Mesendoderm (in vitro differentiated cells): ENCODE data around the gene CDC42SE1.

Experiments
- DNase-seq: peaks from one replicate; pipeline ENCODE4 v3.0.0; 2013
- H2AK5ac ChIP-seq: 2 replicates; pipeline ENCODE4 v1.6.1; 2013; ENCODE audit warnings: low read length, inconsistent platforms
- H2BK120ac ChIP-seq: 2 replicates; pipeline ENCODE4 v1.6.1; 2013; ENCODE audit warnings: low read depth, mild to moderate bottlenecking, low read length, moderate library complexity, mixed read lengths
- H2BK15ac ChIP-seq: replicated peaks from 2 replicates; pipeline ENCODE4 v1.6.1; 2013; ENCODE audit warnings: low read depth, mild to moderate bottlenecking, moderate library complexity
- H2BK5ac ChIP-seq: 2 replicates; pipeline ENCODE4 v1.6.1; 2013; ENCODE audit warnings: low read length, inconsistent platforms
- H3K18ac ChIP-seq: 2 replicates; pipeline ENCODE4 v1.6.1; 2013; ENCODE audit warnings: mild to moderate bottlenecking, low read length, mixed read lengths
- H3K23ac ChIP-seq: one replicate; pipeline ENCODE4 v1.6.1; 2013; ENCODE audit warnings: low read length
- H3K27ac ChIP-seq: 2 replicates; pipeline ENCODE4 v1.5.1; 2013; ENCODE audit warnings: low read depth, mild to moderate bottlenecking, inconsistent platforms, low read length, moderate library complexity
- H3K27me3 ChIP-seq: 2 replicates; pipeline ENCODE4 v1.6.1; 2013; ENCODE audit warnings: low read length, control low read depth, mild to moderate bottlenecking, inconsistent platforms; ENCODE audit not compliant: insufficient read depth, poor library complexity
- H3K36me3 ChIP-seq: 2 replicates; pipeline ENCODE4 v1.6.1; 2013; ENCODE audit warnings: low read length, inconsistent platforms; ENCODE audit not compliant: control insufficient read depth, insufficient read depth
- H3K4ac ChIP-seq: one replicate; pipeline ENCODE4 v1.6.1; 2013; ENCODE audit warnings: low read depth, mild to moderate bottlenecking, low read length, moderate library complexity
- H3K4me1 ChIP-seq: 2 replicates; pipeline ENCODE4 v1.6.1; 2013; ENCODE audit warnings: low read depth, low read length, inconsistent platforms; ENCODE audit not compliant: control insufficient read depth
- H3K4me2 ChIP-seq: 2 replicates; pipeline ENCODE4 v1.6.1; 2013; ENCODE audit warnings: low read length
- H3K4me3 ChIP-seq: 2 replicates; pipeline ENCODE4 v1.5.1; 2013; ENCODE audit warnings: mild to moderate bottlenecking, low read length
- H3K56ac ChIP-seq: one replicate; pipeline ENCODE4 v1.6.1; 2013; ENCODE audit warnings: low read length
- H3K79me1 ChIP-seq: 2 replicates; pipeline ENCODE4 v1.6.1; 2013; ENCODE audit warnings: low read length, inconsistent platforms
- H3K79me2 ChIP-seq: 2 replicates; pipeline ENCODE4 v1.6.1; 2013; ENCODE audit warnings: mild to moderate bottlenecking, low read length; ENCODE audit not compliant: control insufficient read depth, insufficient read depth
- H3K9ac ChIP-seq: 2 replicates; pipeline ENCODE4 v1.6.1; 2013; ENCODE audit warnings: low read length, inconsistent platforms
- H4K5ac ChIP-seq: one replicate; pipeline ENCODE4 v1.6.1; 2013; ENCODE audit warnings: low read length
- H4K8ac ChIP-seq: one replicate; pipeline ENCODE4 v1.6.1; 2013; ENCODE audit warnings: low read depth, mild to moderate bottlenecking, control low read depth, low read length, moderate library complexity
- WGBS: extraction: QIAGEN DNeasy Blood & Tissue Kit; methylation state at CpG from one replicate; pipeline ENCODE4 v1.1.7; 2013; ENCODE audit warnings: low lambda C conversion rate, missing lambda C conversion rate; ENCODE audit not compliant: insufficient coverage; ENCODE audit errors: extremely low coverage; 5-methylcytosine and 5-hydroxymethylcytosine counted together

Gene CDC42SE1

GRCh38 chr1:151067185-151067584, 7.8 kb upstream of the CDC42SE1 start:
- Histone ChIP-seq H2AK5ac (no peak overlapping the region), H2BK5ac (no peak overlapping the region), H3K18ac (no peak overlapping the region), H3K9ac (no peak overlapping the region), H3K4me1 (peaks cover 3% of the 10 kb centered on the region), H3K27ac (no peak overlapping the region), H3K4ac (no peak overlapping the region), H2BK120ac (no peak overlapping the region), H4K8ac (no peak overlapping the region), H3K56ac (no peak overlapping the region), H3K36me3 (peaks cover 5% of the 10 kb centered on the region), H3K4me2 (no peak overlapping the region), H3K23ac (no peak overlapping the region), H3K4me3 (no peak overlapping the region), H3K79me2 (peaks cover 37% of the 10 kb centered on the region), H3K27me3 (no peaks in the 10 kb centered on the region), H2BK15ac (no peak overlapping the region), H3K79me1 (peaks cover 8% of the 10 kb centered on the region), H4K5ac (no peak overlapping the region)
- WGBS = no CpG with 5 or more reads among the region's 4 CpGs
- DNase-seq = no peak

GRCh38 chr1:151065089-151065645, 5.7 kb upstream of the CDC42SE1 start:
- no peak overlapping the region for H3K4ac ChIP-seq
- no peak overlapping the region for H2BK15ac ChIP-seq
- H3K79me2 ChIP-seq = peaks cover 49% of the 10 kb centered on the region
- no peak overlapping the region for H2BK120ac ChIP-seq
- no peak overlapping the region for H3K56ac ChIP-seq
- no peak overlapping the region for H3K18ac ChIP-seq
- H3K79me1 ChIP-seq = peaks cover 8% of the 10 kb centered on the region
- no peak overlapping the region for H2BK5ac ChIP-seq
- no peaks in the 10 kb centered on the region for H3K27me3 ChIP-seq
- H3K9ac ChIP-seq = no peak overlapping the region
- peaks cover 5% of the 10 kb centered on the region for H3K36me3 ChIP-seq
- no peak for DNase-seq
- H2AK5ac ChIP-seq = no peak overlapping the region
- H3K4me1 ChIP-seq = peaks cover 3% of the 10 kb centered on the region
- no peak overlapping the region for H3K27ac ChIP-seq
- no peak overlapping the region for H4K5ac ChIP-seq
- no peak overlapping the region for H3K23ac ChIP-seq
- H4K8ac ChIP-seq = no peak overlapping the region
- H3K4me2 ChIP-seq = no peak overlapping the region
- H3K4me3 ChIP-seq = no peak overlapping the region

- no CpG with 5 or more reads among the region's 3 CpGs for WGBS
- Histone ChIP-seq H3K36me3 (peaks cover 5% of the 10 kb centered on the region), H3K4me1 (peaks cover 5% of the 10 kb centered on the region), H3K18ac (no peak overlapping the region), H3K27ac (no peak overlapping the region), H3K9ac (peak overlapping the region; percentile 33), H3K4ac (no peak overlapping the region), H2AK5ac (no peak overlapping the region), H3K79me2 (peaks cover 64% of the 10 kb centered on the region), H4K8ac (no peak overlapping the region), H2BK120ac (no peak overlapping the region), H2BK15ac (no peak overlapping the region), H3K4me2 (peak overlapping the region; percentile 25), H3K79me1 (peaks cover 11% of the 10 kb centered on the region), H3K56ac (peak overlapping the region; percentile 6), H3K4me3 (no peak overlapping the region), H2BK5ac (no peak overlapping the region), H3K27me3 (no peaks in the 10 kb centered on the region), H4K5ac (no peak overlapping the region), H3K23ac (no peak overlapping the region)
- DNase-seq = peak; percentile 80
Measured at GRCh38 chr1:151062741-151063371, 3.4 kb upstream of the CDC42SE1 start.

GRCh38 chr1:151061704-151062103, 2.3 kb upstream of the CDC42SE1 start:
- H3K4me2 ChIP-seq = peak overlapping the region; percentile 54

GRCh38 chr1:151060657-151061421, 1.4 kb upstream of the CDC42SE1 start:
- Histone ChIP-seq H2BK15ac (no peak overlapping the region), H3K27ac (peak overlapping the region; percentile 92), H3K79me1 (peaks cover 17% of the 10 kb centered on the region), H3K4ac (peak overlapping the region; percentile 95), H3K4me2 (peak overlapping the region; percentile 40), H2BK5ac (peak overlapping the region; percentile 38), H2AK5ac (peak overlapping the region; percentile 60), H3K23ac (no peak overlapping the region), H3K18ac (peak overlapping the region; percentile 94), H3K4me1 (peaks cover 10% of the 10 kb centered on the region), H3K36me3 (peaks cover 7% of the 10 kb centered on the region), H4K5ac (no peak overlapping the region), H3K4me3 (peak overlapping the region; percentile 82), H3K79me2 (peaks cover 74% of the 10 kb centered on the region), H3K27me3 (no peaks in the 10 kb centered on the region), H3K9ac (peak overlapping the region; percentile 89), H3K56ac (peak overlapping the region; percentile 92), H2BK120ac (no peak overlapping the region), H4K8ac (no peak overlapping the region)
- DNase-seq = peak; percentile 64
- no CpG with 5 or more reads among the region's 4 CpGs for WGBS

More at GRCh38 chr1:151061704-151062103, 2.3 kb upstream of the CDC42SE1 start:
- H3K4me3 ChIP-seq = peak overlapping the region; percentile 21
- no CpG with 5 or more reads among the region's 2 CpGs for WGBS
- no peak overlapping the region for H4K8ac ChIP-seq
- no peak overlapping the region for H3K4ac ChIP-seq
- H3K18ac ChIP-seq = no peak overlapping the region
- peaks cover 71% of the 10 kb centered on the region for H3K79me2 ChIP-seq
- peaks cover 11% of the 10 kb centered on the region for H3K79me1 ChIP-seq
- no peak overlapping the region for H3K27ac ChIP-seq
- H2BK5ac ChIP-seq = no peak overlapping the region
- peak overlapping the region; percentile 92 for H3K56ac ChIP-seq
- peaks cover 7% of the 10 kb centered on the region for H3K4me1 ChIP-seq
- no peak overlapping the region for H2AK5ac ChIP-seq
- H2BK15ac ChIP-seq = no peak overlapping the region
- DNase-seq = no peak
- H3K9ac ChIP-seq = peak overlapping the region; percentile 89
- no peak overlapping the region for H4K5ac ChIP-seq
- no peak overlapping the region for H3K23ac ChIP-seq
- no peak overlapping the region for H2BK120ac ChIP-seq
- H3K27me3 ChIP-seq = no peaks in the 10 kb centered on the region
- H3K36me3 ChIP-seq = peaks cover 3% of the 10 kb centered on the region
